Hepatocyte (in vitro differentiated cells): ENCODE results near the gene METTL27.
"Not testable (repeated sequence)": the region's sequence is repeated elsewhere in the genome, so short reads cannot be mapped to it uniquely, and the experiment has no call there.

Experiments
- CTCF ChIP-seq: fragments of 200-600 bp; sonication (generic); IDR thresholded peaks from 2 replicates; pipeline ENCODE4 v1.5.1; 2016; ENCODE audit warnings: antibody characterized with exemption, mild to moderate bottlenecking; ENCODE audit not compliant: poor library complexity
- EZH2 ChIP-seq: fragments of 200-600 bp; sonication (generic); IDR thresholded peaks from 2 replicates; pipeline ENCODE4 v1.6.1; 2016; ENCODE audit warnings: antibody characterized with exemption, mild to moderate bottlenecking, borderline replicate concordance
- EZH2phosphoT487 ChIP-seq: fragments of 200-600 bp; sonication (generic); IDR thresholded peaks from one replicate; pipeline ENCODE4 v1.6.1; 2018; ENCODE audit warnings: antibody characterized with exemption, mild to moderate bottlenecking, low read depth, moderate library complexity; ENCODE audit not compliant: unreplicated experiment, severe bottlenecking

DNA sequence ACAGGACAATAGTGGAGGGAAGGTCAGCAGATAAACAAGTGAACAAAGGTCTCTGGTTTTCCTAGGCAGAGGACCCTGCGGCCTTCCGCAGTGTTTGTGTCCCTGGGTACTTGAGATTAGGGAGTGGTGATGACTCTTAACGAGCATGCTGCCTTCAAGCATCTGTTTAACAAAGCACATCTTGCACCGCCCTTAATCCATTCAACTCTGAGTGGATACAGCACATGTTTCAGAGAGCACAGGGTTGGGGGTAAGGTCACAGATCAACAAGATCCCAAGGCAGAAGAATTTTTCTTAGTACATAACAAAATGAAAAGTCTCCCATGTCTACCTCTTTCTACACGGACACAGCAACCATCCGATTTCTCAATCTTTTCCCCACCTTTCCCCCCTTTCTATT is 45.7 kb downstream of the METTL27 start:
- TF ChIP-seq CTCF, EZH2, EZH2phosphoT487: not testable (repeated sequence)
